ENCODE results near the gene PLXNA4.

GRCh38 chr7:132618956-132619305 is 42.7 kb upstream of the PLXNA4 start:
- TF ChIP-seq CTCF (IDR thresholded peaks at IDR 0.05) (no peak), POLR2A (IDR thresholded peaks at IDR 0.05) (no peak)
